ENCODE results near the gene KANSL1.

Gene KANSL1

DNA sequence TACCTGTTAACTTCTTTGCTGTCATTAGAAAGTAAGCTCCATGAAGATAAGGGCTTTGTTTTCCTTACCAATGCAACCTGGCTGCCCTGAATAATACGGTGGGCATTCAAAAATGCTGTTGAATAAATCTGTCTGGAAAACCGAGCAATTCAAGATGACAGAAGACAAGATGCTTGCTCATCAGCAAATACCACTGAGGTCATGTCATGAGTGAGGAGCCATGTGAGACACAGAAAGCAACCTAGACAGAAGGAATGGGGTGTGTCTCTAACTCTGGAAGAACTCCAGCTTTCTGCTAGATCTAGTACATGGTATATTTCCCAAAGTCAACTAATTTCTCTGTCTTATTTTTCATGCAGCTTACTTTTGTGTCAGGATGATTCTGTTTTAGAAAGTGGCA lies 130.0 kb downstream of the KANSL1 start:
- no peak for DNase-seq

DNA sequence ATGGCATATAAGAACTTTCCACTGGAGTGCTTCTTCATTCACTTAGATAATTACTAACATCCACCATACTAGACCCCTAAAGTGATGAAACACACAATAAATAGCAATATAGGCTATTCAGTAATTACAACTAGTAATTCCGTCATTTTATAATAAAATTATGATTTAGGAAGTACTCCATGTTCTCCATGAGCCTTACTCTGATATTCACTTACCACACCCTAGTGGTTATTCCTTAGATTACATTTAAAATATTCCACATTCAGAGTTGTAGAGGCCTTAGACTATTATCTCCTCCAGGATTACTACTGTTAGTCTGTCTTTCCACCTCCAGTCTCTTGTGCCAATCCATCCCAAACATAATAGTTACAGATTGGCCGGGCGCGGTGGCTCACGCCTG lies 131.8 kb downstream of the KANSL1 start:
- DNase-seq = no peak

DNA sequence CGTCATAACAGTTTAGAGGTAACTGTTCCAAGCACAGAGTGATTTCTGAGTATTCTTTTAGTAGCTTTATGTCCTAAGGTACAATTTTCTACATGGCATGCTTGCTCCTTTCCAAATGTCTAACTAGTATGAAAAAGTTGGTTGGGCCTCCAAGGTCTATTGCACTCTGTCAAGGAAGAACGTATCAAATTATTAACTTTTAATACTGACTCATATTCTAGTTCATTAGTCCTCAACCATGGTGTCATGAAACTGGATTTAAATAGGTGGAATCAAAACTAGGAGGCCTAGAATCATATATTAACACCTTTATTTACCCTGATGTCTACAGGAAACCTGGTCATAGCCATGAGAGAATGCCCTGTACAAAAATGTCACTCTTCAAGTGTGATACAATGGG lies 132.8 kb downstream of the KANSL1 start:
- no peak for DNase-seq

DNA sequence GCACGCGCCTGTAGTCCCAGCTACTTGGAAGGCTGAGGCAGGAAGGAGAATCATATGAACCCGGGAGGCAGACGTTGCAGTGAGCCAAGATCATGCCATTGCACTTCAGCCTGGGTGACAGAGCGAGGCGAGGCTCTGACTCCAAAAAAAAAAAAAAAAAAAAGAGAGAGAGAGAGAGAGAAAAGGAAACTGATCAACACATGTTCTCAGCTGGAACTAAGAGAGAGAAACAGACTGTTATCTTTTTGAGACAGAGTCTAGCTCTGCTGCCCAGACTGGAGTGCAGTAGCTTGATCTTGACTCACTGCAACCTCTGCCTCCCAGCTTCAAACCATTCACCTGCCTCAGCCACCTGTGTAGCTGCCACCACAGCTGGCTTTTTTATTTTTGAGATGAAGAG lies 133.7 kb downstream of the KANSL1 start:
- DNase-seq = no peak

DNA sequence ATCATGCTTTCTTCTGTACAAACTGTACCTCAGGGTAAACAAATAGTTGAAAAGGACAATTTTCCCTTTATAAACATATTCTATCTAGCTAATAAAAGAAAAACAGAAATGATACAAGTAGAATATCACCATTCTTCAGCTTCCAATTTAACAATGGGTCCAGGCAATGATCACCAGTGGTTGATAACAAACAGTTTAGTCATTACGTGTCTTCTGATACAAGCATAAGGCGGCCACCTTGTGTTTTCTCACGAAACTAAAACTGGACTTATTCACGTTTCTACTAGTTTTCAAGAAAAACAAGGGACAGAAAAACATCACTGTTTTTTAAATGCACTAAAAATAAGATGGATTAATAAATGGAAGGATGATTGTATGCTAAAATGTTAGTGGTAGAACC lies 135.9 kb downstream of the KANSL1 start:
- no peak for DNase-seq

DNA sequence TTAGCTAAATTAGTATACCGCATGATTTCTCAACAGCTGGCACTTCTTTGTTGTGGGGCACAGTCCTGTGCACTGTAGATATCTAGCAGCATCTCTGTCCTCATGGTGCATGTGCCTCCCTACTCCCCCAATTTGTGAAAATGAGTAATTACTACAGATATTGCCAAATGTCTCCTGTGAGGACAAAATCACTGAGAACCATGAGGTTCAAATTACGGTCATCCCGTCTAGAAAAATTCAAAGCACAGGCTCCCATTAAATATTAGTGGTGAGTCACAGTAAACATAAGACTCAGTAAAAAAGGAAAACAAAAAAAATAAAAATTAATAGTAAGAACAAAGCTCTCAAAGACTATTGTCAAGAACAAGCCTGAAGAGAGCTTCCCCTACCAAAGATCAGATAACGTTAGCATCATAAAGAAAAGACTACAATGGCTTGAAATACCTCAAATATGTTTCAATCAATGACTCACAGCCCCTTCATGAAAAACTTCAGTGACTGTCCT lies 136.4 kb downstream of the KANSL1 start:
- DNase-seq = no peak

DNA sequence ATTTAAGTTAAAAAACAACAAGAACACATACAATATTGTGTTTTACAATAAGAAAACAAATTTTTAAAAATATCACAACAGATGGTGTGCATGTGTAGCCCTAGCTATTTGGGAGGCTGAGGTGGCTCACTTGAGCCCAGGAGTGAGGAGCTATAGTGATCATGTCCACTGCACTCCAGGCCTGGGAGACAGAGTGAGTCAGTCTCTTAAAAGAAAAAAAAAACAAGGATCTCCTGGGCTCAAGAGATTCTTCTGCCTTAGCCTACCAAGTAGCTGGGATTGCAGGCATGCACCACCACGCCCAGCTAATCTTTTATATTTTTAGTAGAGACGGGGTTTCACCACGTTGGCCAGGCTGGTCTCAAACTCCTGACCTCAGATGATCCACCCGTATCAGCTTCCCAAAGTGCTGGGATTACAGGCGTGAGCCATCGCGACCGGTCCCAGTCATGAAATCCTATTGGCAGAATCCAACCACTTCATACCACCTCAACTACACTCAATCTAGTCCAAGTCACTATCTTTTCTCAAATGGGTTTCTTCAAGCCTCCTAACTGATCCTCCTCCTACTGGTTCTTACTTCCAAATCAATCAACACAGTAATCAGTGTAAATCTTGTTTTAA lies 139.2 kb downstream of the KANSL1 start:
- no peak for DNase-seq

DNA sequence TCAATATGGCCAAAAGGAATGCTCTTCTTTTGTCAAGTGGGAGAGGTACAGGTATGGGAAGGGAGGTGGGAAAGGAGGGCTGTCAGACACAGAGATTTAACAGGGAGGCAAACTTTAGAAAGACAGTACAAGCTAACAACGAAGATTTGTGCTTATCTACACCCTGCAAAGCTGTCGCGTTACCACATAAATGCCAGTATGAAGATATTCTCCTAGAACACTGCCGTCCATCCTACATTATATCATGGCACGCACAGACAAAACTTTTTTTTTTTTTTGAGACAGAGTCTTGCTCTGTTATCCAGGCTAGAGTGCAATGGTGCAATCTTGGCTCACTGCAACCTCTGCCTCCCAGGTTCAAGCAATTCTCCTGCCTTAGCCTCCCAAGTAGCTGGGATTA lies 143.6 kb downstream of the KANSL1 start:
- no peak for DNase-seq

DNA sequence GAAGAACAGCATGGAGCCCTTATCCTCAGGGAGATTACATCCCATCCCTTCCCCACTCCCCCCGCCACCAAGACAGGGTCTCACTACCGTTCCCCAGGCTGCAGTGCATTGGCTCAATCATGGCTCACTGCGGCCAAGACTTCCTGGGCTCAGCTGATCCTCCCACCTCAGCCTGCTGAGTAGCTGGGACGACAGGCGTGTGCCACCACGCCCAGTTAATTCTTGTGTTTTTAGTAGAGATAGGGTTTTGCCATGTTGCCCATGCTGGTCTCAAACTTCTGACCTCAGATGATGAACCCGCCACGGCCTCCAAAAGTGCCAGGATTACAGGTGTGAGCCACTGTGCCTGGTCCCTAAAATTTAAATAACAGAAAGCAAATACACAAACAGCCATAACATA lies 145.4 kb downstream of the KANSL1 start:
- no peak for DNase-seq

DNA sequence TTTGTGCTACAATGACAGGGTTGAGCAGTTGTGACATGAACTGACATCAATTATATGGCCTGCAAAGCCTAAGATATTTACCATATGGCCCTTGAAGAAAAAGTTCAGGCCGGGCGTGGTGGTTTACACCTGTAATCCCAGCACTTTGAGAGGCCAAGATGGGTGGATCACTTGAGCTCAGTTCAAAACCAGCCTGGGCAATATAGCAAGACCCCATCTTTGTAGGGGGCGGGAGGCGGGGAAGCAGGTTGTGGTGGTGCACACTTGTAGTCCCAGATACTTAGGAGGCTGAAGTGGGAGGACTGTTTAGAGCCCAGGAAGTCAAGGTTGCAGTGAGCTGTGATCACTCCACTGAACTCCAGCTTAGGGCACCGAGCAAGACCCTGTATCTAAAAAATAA lies 145.8 kb downstream of the KANSL1 start:
- DNase-seq = no peak

DNA sequence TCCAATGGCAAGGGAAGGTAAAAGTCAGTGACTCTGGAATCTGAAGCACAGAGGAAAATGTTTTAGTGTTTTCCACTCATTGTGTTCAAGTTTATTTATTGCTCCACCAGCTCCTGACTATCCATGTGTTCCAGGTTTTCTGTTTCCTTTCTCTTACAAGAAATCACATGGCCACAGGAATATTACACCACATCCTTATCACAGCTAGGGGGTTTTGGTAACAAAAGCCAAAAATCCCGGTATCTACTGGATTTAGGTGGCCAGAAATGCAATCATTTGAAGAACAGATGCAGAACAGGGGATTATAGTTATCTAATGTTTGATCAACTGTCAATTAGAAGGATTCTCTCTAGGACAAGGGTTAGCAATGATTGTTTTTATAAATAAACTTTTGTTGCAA lies 146.3 kb downstream of the KANSL1 start:
- DNase-seq = no peak

DNA sequence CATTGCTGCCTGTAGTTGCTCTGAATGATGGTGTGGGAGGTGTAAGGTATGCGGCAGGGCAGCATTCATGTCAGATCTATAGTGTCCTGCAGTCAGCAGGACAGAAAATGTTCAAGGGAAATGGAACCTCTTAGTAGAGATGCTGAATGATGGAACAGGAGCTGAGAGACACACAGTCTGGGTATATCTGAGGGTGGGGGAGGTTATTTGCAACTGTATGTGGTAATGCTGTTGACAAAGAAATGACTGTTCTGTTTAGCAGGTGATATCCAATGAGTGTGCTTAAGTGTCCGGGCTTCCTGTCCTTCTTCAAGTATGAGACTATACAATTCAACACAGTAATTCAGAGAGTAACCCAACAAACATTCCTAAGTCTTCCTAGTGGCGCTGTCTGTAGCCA lies 147.6 kb downstream of the KANSL1 start:
- no peak for DNase-seq

DNA sequence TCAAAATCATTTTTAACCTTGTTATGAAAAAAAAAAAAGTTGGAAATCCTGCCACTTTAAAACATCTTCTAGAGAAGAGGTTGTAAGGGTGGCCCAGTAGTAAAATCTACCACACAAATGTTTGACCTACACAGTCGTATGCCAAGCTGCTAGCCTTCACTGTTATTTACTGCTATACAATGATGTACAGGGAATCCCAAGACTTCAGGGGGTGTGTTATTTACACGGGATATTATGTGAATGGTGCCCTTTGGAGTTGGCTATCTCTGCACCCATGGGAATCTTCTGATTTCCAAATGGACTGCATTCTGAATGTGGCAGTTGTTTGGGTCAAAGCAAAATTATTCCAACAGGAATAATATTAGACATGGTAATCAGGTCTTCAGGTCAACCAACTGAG lies 148.2 kb downstream of the KANSL1 start:
- DNase-seq = no peak

DNA sequence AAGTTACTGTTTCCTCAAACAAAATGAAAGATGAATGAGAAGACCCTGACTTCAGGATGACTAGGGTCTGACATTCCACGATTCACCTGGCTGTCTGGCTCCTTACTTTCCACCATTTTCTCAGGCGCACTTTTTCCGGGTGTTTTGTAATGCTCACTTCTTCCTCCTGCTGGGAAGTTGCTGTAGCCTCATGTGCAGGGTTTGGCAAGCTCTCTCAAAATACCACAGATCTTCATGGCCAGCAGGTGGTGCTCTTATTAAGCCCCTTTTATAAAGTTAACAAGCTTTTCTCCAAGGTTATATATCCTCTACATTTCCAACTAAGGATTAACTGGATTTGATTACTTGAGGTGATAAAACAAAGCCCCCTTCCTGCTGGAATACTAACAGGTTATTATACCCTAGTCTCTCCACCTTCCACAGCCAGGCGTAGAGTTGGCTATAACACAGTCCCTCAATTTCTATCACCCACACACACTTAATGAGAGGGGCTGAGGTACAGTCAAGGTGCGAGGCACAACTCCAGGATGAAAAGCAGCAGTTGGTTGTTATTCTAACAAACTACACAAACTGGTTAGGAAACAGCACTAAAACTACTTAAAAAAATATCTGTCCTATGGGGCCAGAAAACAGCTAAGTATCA lies 148.8 kb downstream of the KANSL1 start:
- peak; percentile 40 to 52 for DNase-seq

DNA sequence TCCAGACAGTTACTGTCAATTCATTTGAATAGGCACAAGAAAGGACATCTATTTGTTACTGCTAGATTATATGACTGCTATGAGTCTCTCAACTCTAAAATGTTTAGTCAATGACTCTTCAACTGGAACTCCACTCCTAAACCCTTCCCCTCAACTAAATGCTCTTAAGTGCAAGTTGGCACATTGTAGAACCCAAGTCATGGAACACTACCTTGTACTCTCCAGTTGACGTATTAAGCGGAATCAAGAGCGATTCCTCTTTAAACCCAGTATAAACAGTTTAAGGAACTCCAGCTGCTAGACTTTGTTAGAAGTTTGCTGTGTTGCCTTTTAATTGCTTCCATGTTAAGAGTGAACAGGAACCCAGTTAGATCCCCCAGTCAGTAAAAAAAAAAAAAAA lies 149.6 kb downstream of the KANSL1 start:
- DNase-seq = no peak

DNA sequence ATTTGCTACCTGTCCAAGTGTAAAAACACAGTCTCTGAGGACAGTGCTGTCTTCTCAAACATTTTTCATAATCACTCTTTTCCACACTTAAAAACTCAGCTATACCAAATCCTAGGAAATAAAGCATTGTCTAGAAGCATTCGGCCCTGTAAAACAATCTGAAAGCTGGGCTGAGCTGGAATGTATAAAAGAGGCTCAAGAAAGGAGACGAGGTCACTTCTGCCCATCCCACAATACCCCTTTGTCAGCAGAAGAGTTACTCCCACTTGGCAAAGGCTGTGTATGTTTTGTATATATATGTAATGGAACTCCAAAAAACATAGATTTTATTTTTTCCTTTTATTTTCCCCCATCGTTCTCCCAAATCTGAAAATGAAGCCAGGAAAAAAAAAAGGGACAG lies 150.3 kb downstream of the KANSL1 start:
- DNase-seq = no peak

DNA sequence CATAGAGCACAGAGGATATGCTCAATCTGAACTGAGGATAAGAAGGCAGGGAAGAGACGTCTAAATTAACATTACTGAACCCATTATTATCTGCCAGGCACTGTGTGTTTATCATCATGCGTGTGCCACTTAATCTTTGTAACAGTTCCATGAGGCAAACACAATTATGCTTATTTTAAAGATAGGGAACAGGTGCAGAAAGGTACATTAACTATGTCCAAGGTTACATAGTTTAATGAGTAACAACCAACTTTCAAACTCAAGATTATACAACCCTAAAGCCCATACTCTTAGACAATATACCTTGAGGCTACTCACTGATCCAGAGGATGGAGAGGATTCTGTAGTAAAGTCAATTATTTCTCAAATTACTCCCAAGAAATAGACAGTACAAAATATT lies 151.0 kb downstream of the KANSL1 start:
- no peak for DNase-seq

DNA sequence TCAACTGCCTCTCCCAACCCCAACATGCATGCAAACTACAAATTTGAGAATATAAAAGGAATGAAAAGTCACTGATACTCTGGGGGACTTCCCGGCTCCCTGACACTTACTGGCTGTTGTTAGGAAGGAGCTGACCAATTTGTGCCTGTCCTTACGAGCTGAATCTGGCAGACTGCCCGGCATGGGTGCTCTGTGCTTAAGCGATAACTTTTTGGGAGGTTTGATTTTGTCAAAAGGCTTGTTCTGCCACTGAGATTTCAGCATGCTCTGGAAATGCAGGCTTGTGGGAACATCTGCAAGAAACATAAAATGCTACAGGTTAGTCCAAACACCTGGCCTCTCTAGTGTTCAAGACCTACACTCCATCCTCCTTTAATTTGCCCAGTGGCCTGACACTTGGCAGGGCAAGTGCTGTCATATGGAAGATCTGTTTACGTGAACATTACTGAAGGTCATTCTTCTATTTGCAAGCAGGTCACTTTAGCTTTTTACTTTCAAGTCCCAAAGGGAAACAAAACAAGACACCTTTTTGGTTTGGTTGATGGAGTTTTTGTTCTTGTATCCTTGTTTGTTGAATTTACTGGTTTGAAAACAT lies 153.5 kb downstream of the KANSL1 start:
- no peak for DNase-seq

DNA sequence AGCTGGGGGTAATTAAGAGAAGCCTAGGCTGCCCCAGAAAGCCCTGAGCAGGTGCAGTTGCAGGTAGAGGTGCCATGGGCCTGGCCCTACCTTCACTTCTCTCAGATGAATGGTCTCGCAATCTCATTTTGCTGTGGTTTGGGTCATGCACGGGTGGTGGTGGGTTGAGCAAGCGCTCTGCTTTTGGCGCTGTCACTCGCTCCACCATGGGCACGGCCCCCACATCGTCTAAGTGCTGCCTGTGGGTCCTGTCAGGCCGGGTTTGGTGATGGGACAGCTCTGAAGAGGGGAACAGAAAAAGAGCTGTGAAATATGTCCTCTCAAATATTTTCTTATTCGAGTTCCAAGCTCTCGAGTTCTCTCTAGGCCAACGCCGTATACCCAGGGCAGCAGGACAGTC lies 154.3 kb downstream of the KANSL1 start:
- DNase-seq = no peak

DNA sequence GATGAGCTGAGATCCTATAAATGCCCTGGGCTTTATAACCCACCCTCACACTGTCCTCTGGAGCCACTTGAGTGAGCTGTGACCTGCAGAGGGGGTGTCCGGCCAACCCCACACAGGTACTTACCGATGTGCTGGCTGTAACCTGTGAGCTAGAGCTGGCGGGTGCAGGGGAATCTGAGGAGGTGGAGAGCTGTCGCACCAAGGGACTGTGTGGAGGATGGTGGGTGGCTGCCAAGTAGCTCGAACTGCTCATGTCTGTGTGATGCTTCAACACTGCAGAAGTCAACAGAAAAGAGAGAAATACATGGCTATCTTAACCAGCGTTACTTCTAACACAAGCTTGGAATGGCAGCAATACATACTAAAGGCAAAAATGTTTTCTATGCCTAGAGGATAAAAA lies 154.8 kb downstream of the KANSL1 start:
- no peak for DNase-seq

DNA sequence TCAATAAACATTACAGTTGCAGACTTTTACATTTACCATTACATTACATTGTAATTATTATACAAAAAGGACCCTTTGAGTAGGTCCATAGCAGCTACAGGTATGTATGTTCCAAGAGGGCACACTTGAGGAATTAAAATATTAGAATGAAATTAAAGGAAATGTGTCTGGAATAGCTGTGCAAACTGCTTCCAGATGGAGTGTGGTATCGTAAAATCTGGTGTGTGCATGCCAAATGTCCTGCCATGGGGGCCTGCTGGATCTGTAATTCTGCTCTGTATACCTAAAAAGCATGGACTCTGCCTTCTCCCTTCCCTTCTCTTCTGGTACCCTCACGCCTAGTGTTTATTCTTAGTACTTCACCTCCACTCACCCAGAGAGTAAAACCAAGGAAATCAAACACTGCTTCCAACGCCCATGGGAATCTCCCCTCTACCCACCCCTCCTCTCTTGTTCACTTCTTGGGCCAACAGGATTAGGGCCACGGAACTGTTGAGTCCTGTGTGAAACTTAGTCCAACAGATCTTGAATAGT lies 155.4 kb downstream of the KANSL1 start:
- no peak for DNase-seq

DNA sequence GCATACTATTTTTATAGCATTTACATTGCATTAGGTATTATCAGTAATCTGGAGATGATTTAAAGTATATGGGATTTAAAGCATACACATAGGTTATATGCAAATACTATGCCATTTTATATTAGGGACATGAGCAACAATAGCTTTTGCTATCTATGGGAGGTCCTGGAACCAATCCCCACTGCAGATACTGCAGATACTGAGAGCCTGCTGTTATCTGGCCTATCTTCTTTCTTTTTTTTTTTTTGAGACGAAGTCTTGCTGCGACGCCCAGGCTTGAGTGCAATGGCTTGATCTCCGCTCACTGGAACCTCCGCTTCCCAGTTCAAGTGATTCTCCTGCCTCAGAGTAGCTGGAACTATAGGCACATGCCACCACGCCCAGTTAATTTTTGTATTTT lies 156.7 kb downstream of the KANSL1 start:
- no peak for DNase-seq

DNA sequence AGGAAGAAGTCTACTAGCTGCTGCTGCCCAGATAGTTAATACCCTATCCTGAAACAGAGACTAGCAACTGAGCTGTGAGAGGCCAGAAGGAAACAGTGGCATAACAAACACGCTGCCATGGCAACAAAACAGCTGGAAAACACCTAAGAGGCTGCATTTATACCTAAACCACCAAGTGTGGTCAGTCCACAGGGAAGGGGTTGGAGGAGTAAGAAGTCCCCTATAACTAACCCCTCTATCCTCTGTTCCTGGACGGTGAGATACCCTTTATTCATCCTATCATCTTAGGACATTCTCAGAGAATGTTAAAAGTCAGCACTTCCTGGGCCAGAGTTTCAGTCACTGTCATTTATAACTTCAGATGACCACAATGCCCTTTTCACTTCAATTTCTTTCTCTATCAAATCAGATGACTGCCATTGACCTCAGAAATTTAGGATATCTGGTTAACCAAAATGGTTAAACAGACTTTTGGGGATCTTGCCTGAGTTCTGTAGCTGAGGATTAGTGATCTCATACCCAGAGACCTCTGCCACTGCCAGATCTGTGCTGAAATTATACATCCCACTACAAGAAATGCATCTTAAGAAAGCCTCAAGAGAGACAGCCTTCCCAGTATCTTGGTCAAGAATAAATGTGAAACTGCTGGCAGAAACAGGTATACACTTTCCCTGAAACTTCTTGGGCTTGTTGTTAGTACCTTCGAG lies 158.0 kb downstream of the KANSL1 start:
- no peak for DNase-seq

DNA sequence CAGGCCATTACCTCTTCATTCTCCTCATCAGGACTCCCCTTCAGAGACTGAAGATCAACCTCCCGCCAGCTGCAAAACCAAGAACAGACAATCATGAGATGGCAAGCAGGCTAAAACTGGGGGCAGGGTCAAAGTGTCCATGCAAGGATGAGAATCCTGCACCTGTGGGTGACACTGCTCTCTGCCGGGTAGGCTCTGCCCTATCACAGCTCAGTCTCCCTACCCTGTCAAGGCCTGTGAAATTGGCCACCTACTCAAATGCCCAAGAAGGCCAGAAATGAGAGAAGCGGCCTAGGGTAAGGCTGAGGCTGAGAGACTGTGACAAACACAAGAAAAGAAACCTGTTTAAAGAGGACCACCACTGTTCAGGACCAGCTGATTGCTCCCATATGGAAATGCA lies 159.8 kb downstream of the KANSL1 start:
- DNase-seq = no peak

Measured in activated CD4-positive, alpha-beta T cell treated with anti-CD3 and anti-CD28 coated beads, Interleukin-2, amount 50 U/mL, for 4 hours (primary cell).